Muscle of leg (tissue), 11 donors: ENCODE data around the gene GDF9. TPM values are rescaled to one million over a fixed set of nuclear protein-coding genes. Genes with fewer than 3 reads are reported as not detected.
"Not testable (repeated sequence)": the region's sequence is repeated elsewhere in the genome, so short reads cannot be mapped to it uniquely, and the experiment has no call there.

Experiments
- DNase-seq: peaks from one replicate; pipeline ENCODE4 v3.0.0; 2013
- H3K27ac ChIP-seq: one replicate; pipeline ENCODE4 v1.5.1; 2013; ENCODE audit warnings: mild to moderate bottlenecking, low read length, control low read depth
- H3K27me3 ChIP-seq: one replicate; pipeline ENCODE4 v1.6.1; 2013; ENCODE audit warnings: low read length; ENCODE audit not compliant: control insufficient read depth, insufficient read depth
- H3K36me3 ChIP-seq: one replicate; pipeline ENCODE4 v1.6.1; 2013; ENCODE audit warnings: low read length; ENCODE audit not compliant: control insufficient read depth, insufficient read depth
- H3K4me1 ChIP-seq: one replicate; pipeline ENCODE4 v1.6.1; 2013; ENCODE audit warnings: low read length; ENCODE audit not compliant: control insufficient read depth, insufficient read depth
- H3K4me3 ChIP-seq: one replicate; pipeline ENCODE4 v1.5.1; 2013; ENCODE audit warnings: low read length, control low read depth
- H3K9me3 ChIP-seq: replicated peaks from 2 replicates; pipeline ENCODE4 v1.6.1; 2013; ENCODE audit warnings: low read depth, low read length; ENCODE audit not compliant: control insufficient read depth
- WGBS: methylation state at CpG from one replicate; pipeline ENCODE4 v1.1.5; 2013; ENCODE audit warnings: missing lambda C conversion rate; ENCODE audit not compliant: insufficient coverage; 5-methylcytosine and 5-hydroxymethylcytosine counted together
- polyA plus RNA-seq, 8 donors: library from polyadenylated mRNA; unstranded; fragments of 120-200 nt; gene quantifications; one replicate each; pipeline versions ENCODE4 v1.2.1 to v1.2.3, GENCODE V29; 2013; ENCODE audit warnings: inconsistent platforms in 1 of 8, low replicate concordance in 1 of 8; ENCODE audit not compliant: insufficient read length in 8 of 8, insufficient read depth in 1 of 8
- total RNA-seq: library from RNA; stranded (reverse); fragments of 120-200 nt; gene quantifications from one replicate; pipeline ENCODE4 v1.2.4, GENCODE V29; 2013

The GDF9 gene
- total and polyA plus RNA-seq, 9 donors: 0.39 to 1.0 (median 0.54) TPM

DNA sequence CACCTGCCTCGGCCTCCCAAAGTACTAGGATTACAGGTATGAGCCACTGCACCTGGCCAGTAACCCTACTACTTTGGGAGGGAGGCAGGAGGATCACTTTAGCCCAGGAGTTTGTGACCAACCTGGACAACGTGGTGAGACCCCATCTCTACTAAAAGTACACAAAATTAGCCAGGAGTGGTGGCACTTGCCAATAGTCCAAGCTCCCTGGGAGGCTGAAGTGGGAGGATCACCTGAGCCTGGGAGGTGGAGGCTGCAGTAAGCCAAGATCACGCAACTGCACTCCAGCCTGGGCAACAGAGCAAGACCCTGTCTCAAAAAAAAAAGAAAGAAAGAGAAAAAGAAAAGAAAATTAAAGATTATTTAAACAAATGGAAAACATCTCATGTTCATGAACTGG lies 10.3 kb downstream of the GDF9 start:
- no CpG with 5 or more reads among the region's 3 CpGs for WGBS

DNA sequence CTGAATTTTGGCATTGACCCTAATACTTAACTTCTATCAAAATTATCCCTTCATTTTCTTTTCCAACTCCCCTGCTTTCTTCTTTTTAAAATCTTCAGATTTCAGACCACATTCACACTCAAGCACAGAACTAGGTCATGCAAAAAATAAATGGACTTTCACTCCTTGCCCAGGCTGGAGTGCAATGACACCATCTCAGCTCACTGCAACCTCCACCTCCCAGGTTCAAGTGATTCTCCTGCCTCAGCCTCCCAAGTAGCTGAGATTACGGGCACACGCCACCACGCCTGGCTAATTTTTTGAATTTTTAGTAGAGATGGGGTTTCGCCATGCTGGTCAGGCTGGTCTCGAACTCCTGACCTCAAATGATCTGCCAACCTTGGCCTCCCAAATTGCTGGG lies 11.3 kb downstream of the GDF9 start:
- DNase-seq, H3K27me3 ChIP-seq: not testable (repeated sequence)
- 91% methylated on average over 4 of the region's 5 CpGs for WGBS

More for the DNA sequence above, 10.3 kb downstream of the GDF9 start:
- Histone ChIP-seq H3K36me3 (no peaks in the 10 kb centered on the region), H3K4me3 (no peak overlapping the region), H3K4me1 (no peaks in the 10 kb centered on the region), H3K27ac (no peak overlapping the region), H3K27me3 (no peaks in the 10 kb centered on the region), H3K9me3 (no peaks in the 10 kb centered on the region)
- no peak for DNase-seq

DNA sequence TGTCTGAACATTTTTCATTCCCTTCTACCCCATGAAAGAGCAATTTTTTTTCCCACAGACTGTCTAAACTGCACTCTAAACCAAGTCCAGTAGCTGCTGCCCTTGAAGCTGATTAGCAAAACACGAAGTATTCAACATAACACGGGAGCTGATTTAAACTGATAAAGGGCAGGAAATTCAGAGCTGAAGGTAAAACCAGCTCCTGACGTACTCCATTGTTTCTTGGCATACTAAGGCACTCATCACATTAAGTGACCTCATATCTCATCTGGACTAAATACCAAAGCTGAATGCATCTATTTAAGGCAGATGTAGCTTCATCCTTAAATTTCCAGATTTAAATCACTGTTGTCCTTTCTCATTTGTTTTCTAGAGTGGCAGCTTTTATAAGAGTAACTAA lies 12.0 kb downstream of the GDF9 start:
- no peak overlapping the region for H3K4me3 ChIP-seq
- no peak for DNase-seq
- H3K27ac ChIP-seq: no peak overlapping the region
- WGBS: 0% methylated on average over 1 of the region's 3 CpGs
- H3K9me3 ChIP-seq: no peaks in the 10 kb centered on the region
- no peaks in the 10 kb centered on the region for H3K36me3 ChIP-seq
- H3K27me3 ChIP-seq: no peaks in the 10 kb centered on the region
- H3K4me1 ChIP-seq: no peaks in the 10 kb centered on the region

More for the DNA sequence above, 11.3 kb downstream of the GDF9 start:
- not testable (repeated sequence) for H3K9me3 ChIP-seq, H3K36me3 ChIP-seq, H3K4me3 ChIP-seq, H3K4me1 ChIP-seq, H3K27ac ChIP-seq

DNA sequence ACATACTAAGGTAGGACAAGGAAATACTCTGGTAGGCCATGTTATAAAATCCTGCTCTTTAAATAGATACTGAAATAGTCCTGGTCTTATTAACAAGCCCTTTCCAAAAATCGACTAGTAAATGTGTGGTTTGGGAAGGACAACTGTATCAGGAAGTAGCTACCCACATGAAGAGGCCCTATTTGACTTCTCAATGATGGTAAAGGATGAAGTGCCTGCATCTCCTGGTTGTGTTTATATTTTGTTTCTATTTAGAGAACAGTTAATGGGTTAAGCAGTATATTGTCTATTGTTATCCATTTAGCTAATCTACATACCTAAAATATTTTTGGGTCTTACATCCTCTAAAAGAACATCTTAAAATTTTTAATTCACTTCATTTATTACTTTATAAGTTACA lies 12.5 kb downstream of the GDF9 start:
- no peak overlapping the region for H3K4me3 ChIP-seq
- H3K4me1 ChIP-seq: no peaks in the 10 kb centered on the region
- no peaks in the 10 kb centered on the region for H3K36me3 ChIP-seq
- no peaks in the 10 kb centered on the region for H3K9me3 ChIP-seq
- H3K27me3 ChIP-seq: no peaks in the 10 kb centered on the region
- H3K27ac ChIP-seq: peak overlapping the region; percentile 25
- DNase-seq: no peak
- WGBS: no CpG with 5 or more reads among the region's 1 CpG

DNA sequence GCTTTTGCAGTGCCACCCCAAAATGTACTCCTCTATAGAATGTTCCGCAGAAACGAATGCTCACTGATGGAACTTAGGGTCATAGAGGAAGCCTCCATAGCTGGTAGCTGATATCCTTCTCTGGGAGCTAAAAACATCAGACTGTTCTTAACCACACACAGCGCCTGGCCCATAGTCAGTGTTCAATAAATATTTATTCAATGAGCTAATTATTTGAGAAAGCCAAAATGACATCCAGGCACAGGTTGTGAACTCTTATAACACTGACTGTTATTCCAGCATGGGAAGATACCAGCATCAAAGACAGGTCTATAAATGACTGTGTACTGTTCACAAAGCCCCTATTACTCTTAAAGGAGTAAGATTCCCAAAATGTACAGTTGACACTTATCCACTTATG lies 12.9 kb downstream of the GDF9 start:
- no peak overlapping the region for H3K4me3 ChIP-seq
- H3K27me3 ChIP-seq: no peaks in the 10 kb centered on the region
- no peak for DNase-seq
- H3K36me3 ChIP-seq: no peaks in the 10 kb centered on the region
- no peaks in the 10 kb centered on the region for H3K9me3 ChIP-seq
- no CpG with 5 or more reads among the region's 3 CpGs for WGBS
- H3K27ac ChIP-seq: no peak overlapping the region
- no peaks in the 10 kb centered on the region for H3K4me1 ChIP-seq

DNA sequence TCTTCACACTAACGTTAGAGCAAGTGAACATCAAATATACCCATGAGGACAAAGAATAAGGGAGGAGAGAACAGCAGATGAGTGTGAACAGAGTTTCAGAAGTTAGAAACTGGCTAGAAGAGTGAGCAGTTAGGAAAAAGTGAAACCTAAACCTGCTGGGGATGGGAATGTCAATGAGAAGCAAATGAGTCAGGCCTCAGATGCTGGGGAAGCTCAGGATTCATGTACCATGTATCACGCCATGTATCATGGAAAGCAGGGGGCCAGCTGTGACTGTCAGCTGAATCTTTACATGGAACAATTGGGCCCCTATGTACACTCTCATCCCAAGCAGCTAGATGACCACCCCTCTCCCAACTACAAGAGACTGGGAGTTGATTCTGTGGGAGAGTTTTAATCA lies 16.2 kb downstream of the GDF9 start:
- 100% methylated on average over 1 of the region's 2 CpGs for WGBS
- Histone ChIP-seq H3K36me3 (no peaks in the 10 kb centered on the region), H3K27ac (no peak overlapping the region)

DNA sequence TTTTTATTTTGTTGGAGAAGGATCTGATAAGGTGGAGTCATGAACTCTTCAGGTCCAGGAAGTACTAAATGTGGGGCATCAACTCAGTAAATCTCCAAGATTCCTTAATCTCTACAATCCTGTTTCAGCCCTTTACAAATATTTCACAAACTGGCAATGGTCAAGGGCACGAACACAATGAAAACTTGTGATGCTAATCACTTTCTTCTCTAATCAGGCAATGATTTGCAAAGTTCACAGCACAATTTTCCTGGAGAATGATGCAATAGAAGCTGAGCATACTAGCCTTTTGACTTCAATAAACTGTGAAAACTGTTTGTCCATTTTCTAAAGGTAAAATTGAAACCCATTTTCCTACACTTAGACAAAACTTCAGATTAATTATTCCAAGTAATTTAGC lies 16.9 kb downstream of the GDF9 start:
- Histone ChIP-seq H3K27ac (no peak overlapping the region), H3K4me3 (no peak overlapping the region), H3K9me3 (no peaks in the 10 kb centered on the region), H3K27me3 (no peaks in the 10 kb centered on the region), H3K4me1 (no peaks in the 10 kb centered on the region), H3K36me3 (no peaks in the 10 kb centered on the region)
- no peak for DNase-seq
- WGBS: 25% methylated on average over 1 of the region's 1 CpG

More for the DNA sequence above, 16.2 kb downstream of the GDF9 start:
- H3K27me3 ChIP-seq: no peaks in the 10 kb centered on the region
- DNase-seq: no peak
- no peak overlapping the region for H3K4me3 ChIP-seq
- H3K9me3 ChIP-seq: no peaks in the 10 kb centered on the region
- H3K4me1 ChIP-seq: no peaks in the 10 kb centered on the region

DNA sequence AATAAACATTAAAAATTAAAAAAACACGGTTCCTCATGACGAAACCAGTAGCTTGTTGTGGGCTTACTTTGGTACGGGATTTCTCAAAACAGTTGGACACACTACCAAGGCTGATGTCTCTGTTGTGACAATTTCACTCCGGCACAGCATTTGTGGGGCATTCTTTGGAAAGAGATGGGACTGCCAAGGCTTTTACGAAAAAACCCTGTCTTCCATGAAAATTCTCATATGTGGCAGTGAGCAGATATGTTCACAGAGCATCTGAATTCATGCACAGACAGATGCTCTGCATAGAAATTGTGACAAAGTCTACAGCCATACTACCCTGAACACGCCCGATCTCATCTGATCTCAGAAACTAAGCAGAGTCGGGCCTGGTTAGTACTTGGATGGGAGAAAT lies 18.0 kb downstream of the GDF9 start:
- Histone ChIP-seq H3K27ac (no peak overlapping the region), H3K4me3 (no peak overlapping the region), H3K27me3 (no peaks in the 10 kb centered on the region), H3K4me1 (no peaks in the 10 kb centered on the region), H3K36me3 (no peaks in the 10 kb centered on the region), H3K9me3 (no peaks in the 10 kb centered on the region)
- WGBS: 94% methylated on average over 3 of the region's 8 CpGs
- DNase-seq: no peak

DNA sequence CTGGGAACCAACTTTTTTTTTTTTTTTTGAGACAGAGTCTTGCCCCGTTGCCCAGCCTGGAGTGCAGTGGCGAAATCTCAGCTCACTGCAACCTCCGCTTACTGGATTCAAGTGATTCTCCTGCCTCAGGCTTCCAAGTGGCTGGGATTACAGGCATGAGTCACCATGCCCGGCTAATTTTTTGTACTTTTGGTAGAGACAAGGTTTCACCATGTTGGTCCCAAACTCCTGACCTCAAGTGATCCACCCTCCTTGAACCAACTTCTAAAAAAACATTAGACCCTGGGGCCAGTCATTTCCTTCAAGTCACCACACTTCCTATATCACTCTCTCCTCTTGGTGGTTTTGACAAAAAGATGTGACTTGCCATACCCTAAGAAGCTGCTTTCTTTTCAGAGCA lies 25.0 kb downstream of the GDF9 start:
- Histone ChIP-seq H3K4me3 (no peak overlapping the region), H3K36me3 (no peaks in the 10 kb centered on the region), H3K9me3 (no peaks in the 10 kb centered on the region), H3K27me3 (no peaks in the 10 kb centered on the region), H3K4me1 (peaks cover 2% of the 10 kb centered on the region), H3K27ac (no peak overlapping the region)
- 87% methylated on average over 3 of the region's 4 CpGs for WGBS
- DNase-seq: no peak

DNA sequence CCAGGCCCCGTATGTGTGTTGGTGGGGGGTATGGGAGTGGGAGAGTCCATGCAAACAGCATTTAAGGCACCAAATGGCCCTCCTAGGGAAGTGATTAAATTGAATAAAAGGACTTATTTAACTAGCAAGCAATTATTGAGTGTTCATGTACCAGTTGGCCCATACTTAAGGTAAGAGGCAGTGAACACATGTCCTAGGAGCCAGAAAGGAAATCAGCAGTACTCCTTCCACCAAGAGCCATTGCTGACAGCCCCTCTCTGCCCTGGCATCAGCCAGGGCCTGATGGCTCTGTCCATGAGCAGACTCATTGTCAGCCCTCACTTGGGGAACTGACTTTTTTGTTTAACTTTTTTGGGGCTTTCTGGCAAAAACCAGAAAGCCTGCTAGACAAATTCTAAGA lies 25.4 kb downstream of the GDF9 start:
- no peak overlapping the region for H3K27ac ChIP-seq

DNA sequence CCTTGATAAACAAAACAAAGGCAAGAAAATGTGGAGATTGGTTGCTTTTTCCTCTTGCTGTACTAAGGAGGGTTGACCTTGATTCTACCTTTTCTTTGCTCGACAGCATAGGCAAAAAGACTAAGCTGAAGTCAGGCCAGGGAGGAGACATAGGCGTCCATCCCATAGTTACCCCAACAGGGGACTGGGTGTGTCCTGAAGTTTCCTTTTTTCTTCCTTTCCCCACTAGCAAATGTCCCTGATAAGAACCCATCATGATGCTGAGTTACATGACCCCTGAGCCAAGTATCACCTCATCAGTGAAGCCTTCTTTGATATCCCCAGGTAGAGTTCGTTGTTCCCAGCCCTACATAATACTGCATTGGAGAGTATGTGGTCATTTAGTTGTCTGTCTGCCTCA lies 26.0 kb downstream of the GDF9 start:
- WGBS: no CpG with 5 or more reads among the region's 3 CpGs
- Histone ChIP-seq H3K9me3 (no peaks in the 10 kb centered on the region), H3K27ac (peak overlapping the region; percentile 4), H3K4me1 (peaks cover 2% of the 10 kb centered on the region), H3K4me3 (no peak overlapping the region), H3K27me3 (no peaks in the 10 kb centered on the region), H3K36me3 (no peaks in the 10 kb centered on the region)
- no peak for DNase-seq

More for the DNA sequence above, 25.4 kb downstream of the GDF9 start:
- no peak for DNase-seq
- peaks cover 2% of the 10 kb centered on the region for H3K4me1 ChIP-seq
- H3K27me3 ChIP-seq: no peaks in the 10 kb centered on the region
- WGBS: 75% methylated on average over 1 of the region's 1 CpG
- H3K4me3 ChIP-seq: no peak overlapping the region
- no peaks in the 10 kb centered on the region for H3K36me3 ChIP-seq
- H3K9me3 ChIP-seq: no peaks in the 10 kb centered on the region
